ENCODE results near the gene CCDC87. TPM values are rescaled to one million over a fixed set of nuclear protein-coding genes. Genes with fewer than 3 reads are reported as not detected.
A peak's percentile ranks its signal among the peaks of the same experiment; 100 is the strongest.

CCDC87 gene
- total and polyA plus RNA-seq, 2 of the 8 experiments (the other 6 are each of a cell fraction or from before 2014, with no cell fraction given): 0.32 to 0.99 TPM

DNA sequence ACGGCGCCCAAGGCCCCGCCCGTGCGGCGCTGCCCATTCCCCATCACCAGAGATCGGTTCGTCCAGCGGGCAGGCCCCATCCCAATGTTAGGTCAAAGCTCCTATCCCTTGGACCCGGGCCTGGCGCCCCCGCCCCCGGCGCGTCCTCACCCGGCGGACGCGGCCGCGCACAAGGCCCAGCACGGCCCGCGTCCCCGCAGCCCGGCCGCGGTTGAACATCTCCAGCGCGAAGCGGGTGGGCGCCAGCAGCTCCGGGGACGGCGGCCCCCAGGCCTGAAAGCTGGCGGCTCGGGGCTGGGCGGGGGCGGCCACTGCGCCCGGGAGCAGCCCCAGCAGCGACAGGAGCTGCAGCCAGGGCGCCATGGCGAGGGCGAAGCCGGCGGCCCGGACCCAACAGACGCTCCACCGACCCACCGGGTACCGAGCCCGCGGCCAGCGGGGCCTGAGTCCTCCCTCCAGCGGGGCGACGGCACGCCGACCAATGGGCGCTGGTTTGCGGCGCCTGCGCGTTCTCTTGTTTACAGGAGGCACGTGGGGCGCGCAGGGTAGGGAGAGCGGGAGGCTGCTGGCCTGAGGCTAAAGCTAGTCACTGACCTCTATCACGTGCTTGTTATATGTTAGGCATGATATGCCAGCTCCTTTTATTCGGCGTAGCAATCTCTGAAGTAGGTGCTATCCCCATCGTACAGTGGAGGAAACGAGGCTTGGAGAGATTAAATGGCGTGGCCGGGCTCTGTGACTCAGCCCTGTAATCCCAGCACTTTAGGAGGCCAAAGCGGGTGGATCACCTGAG, 24.5 kb downstream of the CCDC87 start, which contains the start of gene CTSF:
CTSF (minus strand) TSS at position 483 of the 793 bp plus-strand sequence; CDS start at position 363, 120 bp downstream.
- Histone ChIP-seq H3K14ac (ENCODE audit: insufficient read length) (no peak within 1 kb of the TSS), H3K4me2 (ENCODE audit: insufficient read depth in 1 of 2, low read depth in 2 of 2, low read length in 2 of 2) (peak within 1 kb of the TSS in 1 of 2 experiments; percentile 11; a peak in 1 of 4 replicates), H2BK5ac (ENCODE audit: low read depth, low read length) (peak within 1 kb of the TSS; percentile 2; the same call in 1 of the 2 replicates), H2AFZ (ENCODE audit: low read length) (no peak within 1 kb of the TSS), H3K36me3 (ENCODE audit: control insufficient read depth in 2 of 4, insufficient read depth in 4 of 4, low read length in 3 of 4) (peaks cover 0 to 5% (median 1%) of the 10 kb centered on the region in 4 experiments; a peak in 3 of 8 replicates), H3K9ac (replicated peaks in 1 of 4; ENCODE audit: extremely low read depth in 1 of 4, low read depth in 3 of 4, low read length in 3 of 4) (no peak within 1 kb of the TSS), H2AK5ac (ENCODE audit: low read depth, low read length) (no peak within 1 kb of the TSS), H4K5ac (ENCODE audit: insufficient read length, low read depth, low read length) (peak within 1 kb of the TSS; percentile 83), H3K23ac (ENCODE audit: insufficient read length) (no peak within 1 kb of the TSS), H3K27me3 (replicated peaks in 1 of 4; ENCODE audit: control insufficient read depth in 3 of 4, extremely low read depth in 1 of 4, insufficient read depth in 3 of 4, low read length in 3 of 4) (no peaks in the 10 kb centered on the region), H3K79me1 (ENCODE audit: low read depth, low read length) (no peaks in the 10 kb centered on the region), H3K4me1 (replicated peaks in 1 of 4; ENCODE audit: control insufficient read depth in 3 of 4, insufficient read depth in 4 of 4, low read length in 3 of 4) (peaks cover 11 to 20% (median 14%) of the 10 kb centered on the region in 4 experiments; a peak in 6 of 7 replicates), H3K56ac (replicated peaks; ENCODE audit: insufficient read length, low read depth, low read length) (no peak within 1 kb of the TSS), H4K20me1 (replicated peaks in 1 of 2; ENCODE audit: control insufficient read depth in 1 of 2, insufficient read depth in 2 of 2, low read length in 2 of 2) (no peaks in the 10 kb centered on the region), H3K79me2 (ENCODE audit: control insufficient read depth in 1 of 2, insufficient read depth in 2 of 2, low read length in 2 of 2) (no peaks in the 10 kb centered on the region), H3K9me3 (ENCODE audit: insufficient read depth in 2 of 2, low read depth in 1 of 2, low read length in 1 of 2) (peaks cover 2 to 4% of the 10 kb centered on the region in 2 experiments; a peak in 1 of 4 replicates), H2BK120ac (replicated peaks; ENCODE audit: low read depth, low read length) (peak within 1 kb of the TSS; percentile 74), H2BK15ac (ENCODE audit: low read length) (no peak within 1 kb of the TSS), H3K4me3 (ENCODE audit: extremely low read depth in 1 of 4, insufficient read depth in 2 of 4, low read depth in 3 of 4, low read length in 4 of 4) (no peak within 1 kb of the TSS; a peak in 1 of 8 replicates), H3K27ac (ENCODE audit: low read depth, low read length) (no peak within 1 kb of the TSS; the same call in 1 of the 2 replicates), H4K8ac (ENCODE audit: extremely low read depth, insufficient read depth, low read length) (peak within 1 kb of the TSS; percentile 91), H2BK12ac (ENCODE audit: low read depth, low read length) (peak within 1 kb of the TSS; percentile 11; the same call in 1 of the 2 replicates), H4K91ac (replicated peaks; ENCODE audit: insufficient read length, low read length) (peak within 1 kb of the TSS; percentile 84), H3K18ac (ENCODE audit: extremely low read depth, low read length) (peak within 1 kb of the TSS; percentile 71; the same call in 1 of the 2 replicates), H3K23me2 (ENCODE audit: low read depth, low read length) (no peaks in the 10 kb centered on the region), H3K4ac (replicated peaks; ENCODE audit: insufficient read length, low read depth, low read length) (peak within 1 kb of the TSS; percentile 94), H2BK20ac (ENCODE audit: low read length) (peak within 1 kb of the TSS; percentile 63)
- DNase-seq (ENCODE audit: low read depth in 1 of 2, low spot score in 2 of 2) (no peak), FAIRE-seq (no peak)
- 95% methylated on average over 35 of the region's 77 CpGs; no CpG with 5 or more reads in 1 of the 2 experiments for WGBS, 2 experiments (ENCODE audit: extremely low coverage in 1 of 2, insufficient coverage in 1 of 2, insufficient read length in 1 of 2, insufficient replicate concordance in 2 of 2, low coverage in 1 of 2, low lambda C conversion rate in 2 of 2, missing lambda C conversion rate in 1 of 2)
- POLR2A ChIA-PET (ENCODE audit: partially characterized antibody): interaction anchor here (0.7 to 4.8 kb wide), 21 partner anchors 9 to 110 kb away, joined by 3 to 51 read pairs (median 7); partner anchors contain the start of genes ACTN3, CCDC87, CCS and RBM14
- CTCF ChIA-PET (ENCODE audit: partially characterized antibody): interaction anchor here (0.7 to 4.6 kb wide), 8 partner anchors 11 to 1081 kb away, joined by 3 to 46 read pairs (median 3); partner anchors contain the start of genes CCDC87 and CCS
- no peak for TF ChIP-seq RFX5 (IDR thresholded peaks at IDR 0.05; ENCODE audit: borderline replicate concordance, low read depth, low read length)
